ENCODE data around the gene FALEC. TPM values are rescaled to one million over a fixed set of nuclear protein-coding genes. Genes with fewer than 3 reads are reported as not detected.
A peak's percentile ranks its signal among the peaks of the same experiment; 100 is the strongest.
"Not testable (repeated sequence)": the region's sequence is repeated elsewhere in the genome, so short reads cannot be mapped to it uniquely, and the experiment has no call there.

Gene FALEC
- total RNA-seq, 1 experiment from 2014 or later: not detected

DNA sequence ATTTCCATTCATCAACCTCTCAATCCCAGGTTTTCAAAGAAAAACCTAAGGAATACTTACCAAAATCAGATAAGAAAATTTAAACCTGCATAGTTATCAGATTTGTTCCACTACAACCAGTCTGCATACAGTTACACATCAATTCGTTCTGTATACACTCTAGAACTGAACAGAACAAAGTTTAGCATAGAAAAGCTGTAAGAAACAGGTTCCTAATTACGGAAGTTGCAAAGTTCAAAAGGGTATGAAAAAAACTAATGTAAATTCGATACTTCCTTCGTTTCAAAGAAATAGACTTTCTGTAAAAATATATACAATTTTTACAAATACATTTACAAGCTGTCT, 60.8 kb downstream of the FALEC start:
- in situ Hi-C loops (cut with HindIII; ENCODE audit: low pct_unique_long_range_greater_than_20kb, low sequenced_read_pairs): loop anchor here (10.0 kb wide), 1 partner anchor 68 kb away; no protein-coding TSS in a partner anchor
- no peak for DNase-seq (ENCODE audit: low read depth, low spot score)

GRCh38 chr1:150576794-150577556, 61.4 kb downstream of the FALEC start:
- in situ Hi-C loops (cut with HindIII; ENCODE audit: low pct_unique_long_range_greater_than_20kb, low sequenced_read_pairs): loop anchor here (10.0 kb wide), 1 partner anchor 68 kb away; no protein-coding TSS in a partner anchor

DNA sequence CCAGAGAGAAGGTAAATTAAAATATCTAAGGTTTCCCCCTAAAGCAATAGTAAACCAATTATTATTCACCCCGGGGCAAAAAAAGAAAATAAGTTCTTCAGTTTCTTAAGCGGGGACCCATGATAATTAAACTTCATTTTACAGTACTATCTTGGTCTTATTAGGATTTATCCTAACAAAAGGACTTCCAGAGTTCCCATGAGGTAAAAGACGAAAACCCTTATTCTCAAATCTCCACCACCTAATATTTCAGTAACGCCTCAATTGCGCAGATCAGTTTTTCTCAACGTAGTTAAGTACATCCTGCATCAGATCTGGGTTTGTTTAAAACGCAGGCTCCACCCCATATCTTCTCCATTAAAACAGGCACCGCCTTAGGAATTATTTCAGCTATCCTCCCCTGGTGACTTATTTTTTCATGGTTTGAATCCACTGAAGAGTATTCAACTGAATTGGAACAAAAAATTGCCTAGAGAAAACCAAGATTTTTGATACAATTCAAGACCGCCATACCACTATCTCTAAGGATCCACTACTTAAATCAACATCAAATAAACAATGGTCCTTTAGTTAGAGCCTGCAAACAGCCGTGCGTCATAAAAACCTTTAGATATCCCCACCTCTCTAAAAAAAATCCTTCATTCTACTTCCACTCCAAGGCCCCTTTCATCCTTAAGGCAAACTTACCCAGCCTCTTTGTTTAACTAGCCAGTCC, 62.2 kb downstream of the FALEC start:
- DNase-seq (ENCODE audit: low read depth, low spot score): peak; percentile 64
- in situ Hi-C loops (cut with HindIII; ENCODE audit: low pct_unique_long_range_greater_than_20kb, low sequenced_read_pairs): loop anchor here (10.0 kb wide), 1 partner anchor 67 kb away; no protein-coding TSS in a partner anchor

More at GRCh38 chr1:150576794-150577556, 61.4 kb downstream of the FALEC start:
- no peak for DNase-seq (ENCODE audit: low read depth, low spot score)

- in situ Hi-C loops (cut with HindIII; ENCODE audit: low pct_unique_long_range_greater_than_20kb, low sequenced_read_pairs): loop anchor here (10.0 kb wide), 1 partner anchor 66 kb away; no protein-coding TSS in a partner anchor
- peak; percentile 54 for DNase-seq (ENCODE audit: low read depth, low spot score)
Measured at GRCh38 chr1:150578272-150579109, 62.9 kb downstream of the FALEC start.

DNA sequence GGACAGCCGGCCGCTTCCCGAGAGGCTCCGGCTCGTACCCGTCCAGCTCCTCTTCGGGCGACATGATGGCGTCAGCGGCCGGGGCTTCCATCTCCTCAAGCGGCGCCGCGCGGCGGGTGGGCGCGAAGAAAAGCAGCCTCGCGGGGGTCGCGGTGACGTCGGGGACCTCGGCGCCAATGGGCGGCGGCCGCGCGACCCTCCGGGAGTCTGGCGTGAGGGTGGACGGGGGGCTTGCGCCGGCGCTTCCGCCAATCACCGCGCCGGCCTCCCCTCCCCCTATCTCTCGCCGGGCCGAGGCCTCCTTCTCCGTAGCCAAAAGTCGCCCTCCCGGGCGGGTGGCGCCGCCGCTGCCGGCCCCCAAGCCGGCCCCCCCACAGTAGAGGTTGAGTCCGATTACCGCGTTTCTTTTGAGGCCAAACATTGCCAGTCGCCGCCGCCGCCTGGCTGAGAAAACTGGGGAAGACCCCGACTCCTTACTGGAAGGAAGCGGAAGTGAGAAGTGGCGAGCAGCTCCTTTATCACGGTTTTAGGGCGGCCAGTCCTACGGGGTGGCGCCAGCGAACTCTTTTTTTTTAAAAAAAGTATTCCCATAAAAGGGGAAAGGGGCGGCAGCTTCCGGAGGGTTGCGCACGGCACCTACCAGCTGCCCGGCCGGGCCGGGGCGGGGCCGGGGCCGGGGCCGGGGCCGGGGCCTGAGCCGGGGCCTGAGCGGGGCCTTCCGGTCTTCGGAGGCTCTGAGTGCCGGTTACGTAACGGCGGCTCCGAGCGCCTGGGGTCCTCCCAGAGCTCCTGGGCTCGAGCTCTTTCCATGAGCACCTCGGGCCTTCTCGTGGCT, 63.8 kb downstream of the FALEC start, which contains the start of gene MCL1:
Gene MCL1 (minus strand): TSS at position 501 of the 835 bp plus-strand sequence. CDS start 80 bp downstream, at position 421.
- in situ Hi-C loops (cut with HindIII; ENCODE audit: low pct_unique_long_range_greater_than_20kb, low sequenced_read_pairs): loop anchor here (10.0 kb wide), 1 partner anchor 65 kb away; no protein-coding TSS in a partner anchor
- peak; percentile 98 for DNase-seq (ENCODE audit: low read depth, low spot score)

DNA sequence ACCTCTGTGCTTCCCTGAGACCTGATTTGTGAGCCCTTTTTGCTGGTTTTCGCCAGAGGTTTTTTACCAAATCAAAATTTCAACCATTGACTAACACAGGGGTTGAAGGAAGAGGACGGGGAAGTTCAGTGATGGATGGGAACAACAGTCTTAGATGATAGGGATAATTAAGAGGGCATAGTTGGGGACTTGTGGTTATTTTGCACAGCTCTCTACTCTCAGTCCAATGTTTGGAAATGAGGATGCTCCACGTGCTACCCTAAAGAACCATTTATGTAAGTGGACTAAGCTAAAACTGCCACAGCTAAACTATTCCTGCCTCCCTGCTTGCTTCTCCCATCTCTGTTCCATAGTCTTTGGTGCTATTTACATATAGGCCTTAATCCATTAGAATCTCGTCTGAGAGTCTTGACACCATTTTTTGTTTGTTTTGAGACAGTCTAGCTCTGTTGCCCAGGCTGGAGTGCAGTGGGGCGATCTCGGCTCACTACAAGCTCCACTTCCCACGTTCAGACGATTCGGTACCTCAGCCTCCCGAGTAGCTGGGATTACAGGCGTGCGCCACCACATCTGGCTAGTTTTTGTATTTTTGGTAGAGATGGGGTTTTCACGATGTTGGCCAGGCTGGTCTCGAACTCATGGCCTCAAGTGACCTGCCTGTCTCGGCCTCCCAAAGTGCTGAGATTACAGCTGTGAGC, 64.5 kb downstream of the FALEC start:
- in situ Hi-C loops (cut with HindIII; ENCODE audit: low pct_unique_long_range_greater_than_20kb, low sequenced_read_pairs): loop anchor here (10.0 kb wide), 1 partner anchor 65 kb away; no protein-coding TSS in a partner anchor
- DNase-seq (ENCODE audit: low read depth, low spot score): no peak

DNA sequence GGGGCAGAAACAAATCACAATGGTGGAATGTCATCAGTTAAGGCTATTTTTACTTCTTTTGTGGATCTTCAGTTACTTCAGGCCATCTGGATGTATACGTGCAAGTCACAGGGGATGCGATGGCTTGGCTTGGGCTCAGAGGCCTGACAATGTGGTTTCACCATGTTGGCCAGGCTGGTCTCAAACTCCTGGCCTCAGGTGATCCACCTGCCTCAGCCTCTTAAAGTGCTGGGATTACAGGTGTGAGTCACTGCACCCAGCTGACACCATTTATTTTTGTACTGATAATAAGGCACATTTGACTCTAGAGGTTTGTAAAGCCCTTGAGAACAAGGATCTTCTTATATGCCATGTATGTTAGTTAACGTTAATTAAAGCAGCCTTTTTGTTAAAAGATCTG, 65.4 kb downstream of the FALEC start:
- in situ Hi-C loops (cut with HindIII; ENCODE audit: low pct_unique_long_range_greater_than_20kb, low sequenced_read_pairs); DNase-seq (ENCODE audit: low read depth, low spot score): not testable (repeated sequence)

- in situ Hi-C loops (cut with HindIII; ENCODE audit: low pct_unique_long_range_greater_than_20kb, low sequenced_read_pairs); DNase-seq (ENCODE audit: low read depth, low spot score): not testable (repeated sequence)
Measured at GRCh38 chr1:150581437-150581836, 65.9 kb downstream of the FALEC start.

DNA sequence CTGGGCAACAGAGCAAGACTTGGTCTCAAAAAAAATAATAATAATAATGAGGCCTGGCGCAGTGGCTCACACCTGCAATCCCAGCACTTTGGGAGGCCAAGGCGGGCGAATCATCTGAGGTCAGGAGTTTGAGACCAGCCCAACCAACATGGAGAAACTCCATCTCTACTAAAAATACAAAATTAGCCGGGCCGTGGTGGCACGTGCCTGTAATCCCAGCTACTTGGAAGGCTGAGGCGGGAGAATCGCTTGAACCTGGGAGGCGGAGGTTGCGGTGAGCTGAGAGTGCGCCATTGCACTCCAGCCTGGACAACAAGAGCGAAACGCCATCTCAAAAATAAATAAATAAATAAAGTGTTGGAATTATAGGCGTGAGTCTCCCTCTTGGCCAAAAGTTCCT, 66.4 kb downstream of the FALEC start:
- in situ Hi-C loops (cut with HindIII; ENCODE audit: low pct_unique_long_range_greater_than_20kb, low sequenced_read_pairs); DNase-seq (ENCODE audit: low read depth, low spot score): not testable (repeated sequence)

DNA sequence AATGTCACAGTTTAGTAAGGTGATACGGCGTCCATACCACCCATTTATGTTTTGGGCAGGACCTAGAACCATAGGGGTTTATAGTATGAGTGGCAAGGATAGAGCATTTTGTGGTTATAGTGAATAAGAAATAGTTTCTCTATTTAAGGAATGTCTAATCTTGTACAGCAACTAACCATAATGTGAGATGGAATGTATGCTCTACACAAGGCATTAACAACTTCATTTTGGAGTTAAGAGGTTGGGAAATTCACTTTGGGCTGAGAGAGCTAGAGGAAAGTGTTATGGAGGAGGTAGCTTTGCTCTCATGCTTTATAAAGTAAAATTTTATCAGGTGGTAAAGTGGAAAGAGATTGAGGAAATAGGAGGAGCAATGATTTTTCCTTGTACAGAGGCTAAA, 66.8 kb downstream of the FALEC start:
- in situ Hi-C loops (cut with HindIII; ENCODE audit: low pct_unique_long_range_greater_than_20kb, low sequenced_read_pairs): no loop called here
- DNase-seq (ENCODE audit: low read depth, low spot score): no peak

Small RNA genes within 50 kb of the gene (small RNA-seq; reads per million reads assigned to genes)
- gene MIR4257: 0 reads per million in 2 experiments
- gene RN7SL473P: 0 reads per million in 2 experiments
- gene RN7SL600P: 0 reads per million in 2 experiments

Other genes with a start within 250 kb of the FALEC start
- 208 and 231 TPM in 2 replicates for gene APH1A, start 246.7 kb upstream of the FALEC start, total RNA-seq (2014; rRNA removed; shearing (Covaris generic))
- 1.5 and 3.1 TPM in 2 replicates for gene C1orf54, start 243.0 kb upstream of the FALEC start, total RNA-seq (2014; rRNA removed; shearing (Covaris generic))
- gene CIART, start 233.2 kb upstream of the FALEC start, total RNA-seq (2014; rRNA removed; shearing (Covaris generic)): 0.21 TPM in 1 of 2 replicates, not detected in the other
- gene MRPS21, start 221.9 kb upstream of the FALEC start, total RNA-seq (2014; rRNA removed; shearing (Covaris generic)): 77.2 and 88.4 TPM in 2 replicates
- gene PRPF3, start 194.2 kb upstream of the FALEC start, total RNA-seq (2014; rRNA removed; shearing (Covaris generic)): 50.4 and 52.7 TPM in 2 replicates
- 7.1 and 12.6 TPM in 2 replicates for gene RPRD2, start 151.6 kb upstream of the FALEC start, total RNA-seq (2014; rRNA removed; shearing (Covaris generic))
- gene TARS2, start 28.3 kb upstream of the FALEC start, total RNA-seq (2014; rRNA removed; shearing (Covaris generic)): 24.7 and 28.3 TPM in 2 replicates
- 192 TPM in 2 replicates for gene ECM1, start 7.6 kb upstream of the FALEC start, total RNA-seq (2014; rRNA removed; shearing (Covaris generic))
- 0.27 and 0.48 TPM in 2 replicates for gene ADAMTSL4, start 33.7 kb downstream of the FALEC start, total RNA-seq (2014; rRNA removed; shearing (Covaris generic))
- 123 and 130 TPM in 2 replicates for gene MCL1, start 63.9 kb downstream of the FALEC start, total RNA-seq (2014; rRNA removed; shearing (Covaris generic))
- 101 and 108 TPM in 2 replicates for gene ENSA, start 113.9 kb downstream of the FALEC start, total RNA-seq (2014; rRNA removed; shearing (Covaris generic))
- 6.6 and 7.7 TPM in 2 replicates for gene GOLPH3L, start 181.4 kb downstream of the FALEC start, total RNA-seq (2014; rRNA removed; shearing (Covaris generic))
- gene HORMAD1, start 205.1 kb downstream of the FALEC start, total RNA-seq (2014; rRNA removed; shearing (Covaris generic)): 8.9 and 12.5 TPM in 2 replicates

Data from SK-MEL-5 (cell line).